Muscle of arm (tissue), 12 donors: ENCODE measurements around the gene CDKN1A. TPM values are rescaled to one million over a fixed set of nuclear protein-coding genes. Genes with fewer than 3 reads are reported as not detected.
"Not testable (repeated sequence)": the region's sequence is repeated elsewhere in the genome, so short reads cannot be mapped to it uniquely, and the experiment has no call there.

ENCODE experiments used
- DNase-seq: peaks from one replicate; pipeline ENCODE4 v3.0.0-alpha.2; 2013
- polyA plus RNA-seq, 12 donors: library from polyadenylated mRNA; unstranded; fragments of 120-200 nt; gene quantifications; one replicate each; pipeline ENCODE4 v1.2.1, GENCODE V29; 2013; ENCODE audit not compliant: insufficient read length in 12 of 12

The CDKN1A gene
- polyA plus RNA-seq, 12 donors: 53.0 to 143 (median 128) TPM; not detected in 1

DNA sequence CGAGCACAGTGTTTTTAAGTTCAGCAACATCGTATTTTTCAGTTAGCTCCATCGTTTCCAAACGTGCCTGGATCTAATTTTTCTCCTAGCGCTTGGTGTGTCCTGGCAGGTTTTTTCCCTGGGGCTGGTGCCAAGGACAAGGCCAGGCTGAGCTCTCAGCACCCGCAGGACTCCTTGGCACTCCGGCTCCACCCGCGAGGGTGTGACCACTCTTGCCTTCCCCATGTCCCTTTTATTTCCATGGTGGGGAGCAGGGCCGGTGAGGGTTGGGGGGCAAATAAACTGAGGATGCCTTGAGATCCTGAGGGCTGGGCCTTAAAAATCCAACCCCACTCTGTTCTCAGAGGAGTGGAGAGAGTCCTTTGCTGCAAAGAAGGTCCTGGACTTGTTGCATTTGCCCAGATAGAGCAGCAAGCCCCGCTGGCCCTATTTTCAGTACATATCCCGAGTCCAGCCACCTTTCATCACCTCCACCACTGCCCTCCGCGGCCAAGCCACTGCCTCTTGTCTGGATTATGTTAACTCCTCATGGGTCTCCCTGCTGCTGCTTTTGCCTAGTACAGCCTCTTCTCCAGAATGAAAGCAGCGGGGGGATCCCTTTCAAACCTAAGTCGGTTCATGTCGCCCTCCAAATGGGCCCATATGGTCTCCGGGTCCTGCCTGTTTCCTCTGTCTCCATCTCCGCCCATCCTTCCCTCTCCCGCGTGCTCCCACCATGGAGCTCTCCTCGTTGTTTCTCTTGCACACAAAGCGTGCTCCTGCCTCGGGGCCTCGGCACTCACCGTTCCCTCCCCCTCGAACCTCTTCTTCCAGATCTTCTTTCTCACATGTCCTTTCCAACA lies 14.6 kb downstream of the CDKN1A start:
- no peak for DNase-seq

DNA sequence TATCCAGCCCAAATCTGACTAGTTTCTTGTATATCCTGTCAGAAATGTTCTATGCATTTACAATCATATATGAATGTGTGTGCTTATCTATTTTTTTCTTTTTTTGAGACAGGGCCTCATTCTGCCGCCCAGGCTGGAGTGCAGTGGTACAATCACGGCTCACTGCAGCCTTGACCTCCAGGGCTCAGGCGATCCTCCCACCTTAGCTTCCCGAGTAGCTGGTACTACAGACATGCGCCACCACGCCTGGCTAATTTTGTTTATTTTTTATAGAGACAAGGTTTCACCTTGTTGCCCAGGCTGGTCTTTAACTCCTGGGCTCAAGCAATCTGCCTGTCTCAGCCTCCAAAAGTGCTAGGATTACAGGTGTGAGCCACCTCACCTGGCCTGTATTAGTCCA lies 16.1 kb downstream of the CDKN1A start:
- no peak for DNase-seq

DNA sequence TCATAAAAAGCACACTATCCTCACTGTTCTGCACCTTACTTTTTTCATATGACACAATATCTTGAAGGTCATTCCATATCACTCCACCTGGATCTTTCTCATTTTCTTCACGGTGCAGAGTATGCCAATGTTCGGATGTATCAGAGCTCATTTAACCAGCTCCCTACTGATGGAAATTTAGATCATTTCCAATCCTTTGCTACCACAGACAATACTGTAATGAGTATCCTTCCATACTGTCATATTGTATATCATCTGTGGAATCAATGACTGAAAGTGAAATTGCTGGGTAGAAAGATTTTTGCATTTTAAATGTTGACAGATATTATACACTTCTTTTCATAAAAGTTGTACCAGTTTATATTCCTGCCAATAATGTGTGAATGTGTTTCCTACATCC lies 16.9 kb downstream of the CDKN1A start:
- no peak for DNase-seq

DNA sequence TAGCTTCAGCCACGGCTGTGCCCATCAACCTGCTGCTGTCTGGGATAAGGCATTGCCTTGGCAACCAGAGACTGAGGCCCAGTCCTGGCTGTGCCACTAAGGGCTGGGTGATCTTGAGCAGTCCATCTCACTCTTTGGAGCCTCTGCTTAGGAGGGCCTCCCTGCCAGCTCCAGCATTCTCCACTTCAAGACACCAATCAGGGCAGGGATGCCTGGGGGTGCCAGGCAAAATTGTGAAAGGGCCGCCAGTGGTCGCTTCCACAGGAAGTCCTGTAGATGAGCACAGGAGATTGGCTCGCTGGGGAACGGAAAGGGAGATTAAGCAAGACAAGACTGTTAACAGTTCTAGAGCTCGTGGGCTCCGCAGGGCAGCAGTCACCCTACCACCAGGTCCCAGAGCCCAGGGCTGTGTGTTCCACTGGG lies 19.0 kb downstream of the CDKN1A start, which contains the start of gene RAB44:
Gene RAB44 (plus strand): TSS at position 346 of the 423 bp plus-strand sequence. CDS start 6,410 bp downstream, outside the sequence.
- no peak for DNase-seq

DNA sequence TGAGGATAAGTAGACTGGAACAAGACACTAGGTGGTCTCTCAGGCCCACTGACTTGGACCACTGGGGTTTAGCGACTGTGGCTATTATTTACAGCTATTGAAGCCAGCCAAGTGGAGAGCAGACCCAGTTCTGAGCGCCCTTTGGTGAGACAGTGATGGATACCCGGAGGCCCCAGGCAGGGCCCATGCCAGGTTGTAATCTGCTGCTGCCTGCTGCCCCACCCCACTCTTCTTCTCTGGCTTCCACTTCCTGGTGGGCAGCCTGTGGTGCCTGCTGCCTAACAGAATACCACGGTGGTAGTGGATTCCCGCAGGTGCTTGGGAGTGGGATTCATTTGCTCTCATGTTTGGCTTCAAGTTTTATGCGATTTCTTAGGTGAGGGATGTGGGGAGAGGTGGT lies 19.7 kb downstream of the CDKN1A start:
- DNase-seq: no peak

DNA sequence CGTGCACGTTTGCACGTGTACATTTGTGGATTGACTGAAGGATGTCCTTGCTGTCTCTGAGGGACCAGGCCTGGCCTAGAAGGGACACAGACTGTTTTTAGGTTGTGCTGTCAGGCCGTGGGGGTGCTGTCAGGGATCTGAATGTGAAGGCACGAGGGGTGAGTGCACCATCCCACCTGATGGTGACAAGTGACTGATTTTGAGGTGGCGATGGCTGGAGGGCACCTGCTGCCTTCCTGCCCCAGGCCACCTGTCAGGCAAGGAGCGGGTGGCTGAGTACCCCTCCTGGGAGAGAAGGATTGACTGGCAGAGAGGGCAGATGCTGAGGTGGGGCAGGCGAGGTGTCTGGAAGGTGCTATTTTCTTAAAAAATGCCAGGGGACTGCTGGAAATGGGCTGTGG lies 20.4 kb downstream of the CDKN1A start:
- no peak for DNase-seq

DNA sequence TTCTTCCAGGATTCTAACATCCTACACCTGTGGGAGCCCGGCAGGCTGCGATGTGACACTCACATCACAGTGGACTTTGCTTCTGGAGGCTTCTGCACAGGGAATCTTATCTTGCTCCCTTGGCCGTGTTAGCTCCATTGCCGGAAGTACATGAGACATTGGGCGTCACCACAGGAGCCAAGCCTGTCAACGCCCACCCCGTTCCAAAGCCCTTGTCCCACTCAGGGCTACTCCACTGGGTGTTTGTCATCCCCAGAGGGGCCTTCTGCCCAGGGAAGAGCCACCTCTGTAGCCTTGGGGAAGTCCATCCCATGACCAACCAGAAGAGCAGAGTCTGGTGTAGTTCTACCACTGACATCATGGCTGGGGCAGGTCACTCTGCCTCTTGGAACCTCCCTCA lies 20.8 kb downstream of the CDKN1A start:
- DNase-seq: no peak

DNA sequence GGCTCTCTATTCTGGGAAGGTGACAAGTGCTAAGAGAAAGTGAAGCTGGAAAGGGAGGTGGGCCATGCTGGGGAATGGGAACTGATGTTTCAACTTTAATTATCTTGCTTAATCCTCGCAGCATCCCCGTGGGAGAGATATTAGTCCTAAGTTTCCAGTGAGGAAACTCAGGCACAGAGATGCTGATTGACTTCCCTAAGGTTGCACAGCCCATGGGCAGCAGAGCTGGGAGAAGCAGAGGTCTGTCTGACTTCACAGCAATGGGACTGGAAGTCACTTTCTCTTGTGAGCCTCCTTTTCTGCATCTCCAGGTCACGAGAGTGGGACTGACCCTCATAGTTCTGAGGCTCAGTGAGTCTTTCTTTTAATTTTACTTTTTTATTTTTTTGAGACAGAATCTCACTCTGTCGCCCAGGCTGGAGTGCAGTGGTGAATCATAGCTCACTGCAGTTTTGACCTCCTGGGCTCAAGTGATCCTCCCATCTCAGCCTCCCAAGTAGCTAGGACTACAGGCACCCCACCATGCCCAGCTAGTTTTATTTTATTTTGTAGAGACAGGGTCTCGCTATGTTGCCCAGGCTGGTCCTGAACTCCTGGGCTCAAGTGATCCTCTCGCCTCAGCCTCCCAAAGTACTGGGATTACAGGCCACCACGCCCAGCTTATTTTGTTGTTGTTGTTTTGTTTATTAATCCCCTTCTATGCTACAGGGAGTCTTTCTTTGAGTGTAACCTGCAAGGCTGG lies 21.7 kb downstream of the CDKN1A start:
- DNase-seq: no peak

DNA sequence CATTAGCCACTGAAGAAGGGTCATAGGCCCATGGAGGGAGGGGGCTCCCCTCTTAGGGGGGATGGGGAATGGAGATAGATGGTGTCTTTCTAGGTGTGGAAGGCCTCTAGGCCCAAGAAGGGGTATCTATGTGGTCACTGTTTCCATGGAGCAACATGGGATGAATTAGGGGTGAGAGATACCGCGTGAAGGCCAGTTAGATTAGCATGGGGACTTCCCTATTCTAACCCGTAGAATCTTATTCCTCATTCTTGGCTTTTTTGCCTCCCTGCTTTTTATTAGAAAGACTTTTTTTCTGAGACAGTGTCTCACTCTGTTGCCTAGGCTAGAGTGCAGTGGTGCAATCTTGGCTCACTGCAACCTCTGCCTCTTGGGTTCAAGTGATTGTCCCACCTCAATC lies 22.3 kb downstream of the CDKN1A start:
- no peak for DNase-seq

DNA sequence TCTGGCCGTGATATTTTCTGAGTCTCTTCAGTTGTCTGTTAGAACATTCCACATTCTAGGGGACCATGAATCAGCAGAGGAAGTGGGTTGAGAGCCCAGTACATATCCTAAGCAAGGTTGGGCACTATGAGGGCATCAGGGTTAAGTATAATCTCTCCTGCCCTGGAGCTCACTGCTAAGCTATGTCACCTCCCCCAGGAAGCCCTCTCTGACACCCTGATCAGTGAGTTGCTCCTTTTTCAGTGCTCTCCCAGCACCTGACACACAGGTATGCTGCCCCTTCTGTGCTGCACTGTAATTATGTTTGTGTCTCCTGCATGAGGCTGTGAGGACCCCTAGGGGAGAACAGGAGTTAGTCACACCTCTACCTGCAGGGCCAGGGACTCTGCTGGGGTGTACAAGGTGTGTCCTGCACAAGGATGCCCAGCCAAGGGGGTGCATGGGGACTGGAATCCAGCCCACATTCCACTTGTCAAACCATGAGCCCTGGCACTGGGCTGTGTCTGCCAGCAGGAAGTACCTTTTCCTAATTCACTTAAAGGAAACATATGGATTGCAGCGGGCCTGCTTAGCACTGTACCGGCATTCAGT lies 23.0 kb downstream of the CDKN1A start:
- no peak for DNase-seq

DNA sequence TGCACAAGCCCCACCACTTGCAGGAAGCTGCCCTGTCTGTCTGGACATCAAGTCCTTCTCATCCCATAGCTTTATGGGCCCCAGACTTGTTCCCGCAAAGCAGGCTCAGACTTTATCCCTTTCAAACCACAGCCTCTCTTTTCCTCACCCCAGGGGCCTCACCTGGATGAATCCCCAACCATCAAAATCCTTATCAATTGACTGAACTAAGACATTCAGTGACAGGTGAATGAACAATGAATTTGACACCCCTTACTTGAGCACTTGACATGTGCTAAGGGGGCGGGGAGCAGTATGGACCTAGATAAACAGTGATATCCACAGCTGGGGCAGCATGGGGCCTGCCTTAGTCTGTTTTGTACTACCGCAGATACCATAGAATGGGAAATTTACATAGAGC lies 24.1 kb downstream of the CDKN1A start:
- DNase-seq: no peak

DNA sequence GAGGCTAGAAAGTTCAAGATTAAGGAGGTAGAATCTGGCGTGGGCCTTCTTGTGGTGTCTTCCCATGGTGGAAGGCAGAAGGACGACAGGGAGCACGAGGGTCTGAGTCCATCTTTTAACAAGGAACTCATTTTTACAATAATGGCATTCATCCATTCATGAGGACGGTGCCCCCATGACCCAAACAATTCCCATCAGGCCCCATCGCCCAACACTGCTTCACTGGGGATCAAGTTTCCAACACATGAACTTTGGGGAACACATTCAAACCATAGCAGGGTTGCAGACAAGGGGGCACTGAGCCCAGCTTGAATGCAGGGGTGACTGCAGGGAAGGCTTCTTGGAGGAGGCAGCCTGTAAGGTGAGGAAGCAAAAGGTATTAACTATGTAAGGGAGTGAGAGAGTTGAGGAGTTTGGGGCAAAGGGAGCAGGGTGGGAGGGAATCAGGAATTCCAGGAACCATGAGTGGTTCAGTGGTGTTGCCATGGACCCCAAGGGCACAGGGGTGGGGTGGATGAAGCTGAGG lies 24.6 kb downstream of the CDKN1A start:
- DNase-seq: no peak

DNA sequence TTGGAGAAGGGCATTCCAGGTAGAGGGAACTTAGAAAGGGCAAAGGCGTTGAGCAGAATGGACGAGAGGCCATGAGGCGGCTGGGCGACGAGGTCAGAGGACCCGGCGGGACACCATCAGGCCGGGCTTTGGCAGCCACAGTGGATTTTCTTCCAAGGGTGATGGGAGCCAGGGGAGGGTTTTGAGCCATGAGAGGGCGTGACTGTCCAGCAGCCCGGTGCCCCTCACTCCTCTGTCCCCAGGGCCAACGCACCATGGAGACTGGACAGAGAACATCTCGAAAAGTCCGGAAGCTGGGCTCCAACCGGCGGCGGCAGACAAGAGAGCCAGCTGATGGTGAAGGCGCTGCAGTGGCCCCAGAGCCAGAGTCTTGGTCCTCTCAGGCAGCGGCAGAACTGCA lies 25.5 kb downstream of the CDKN1A start:
- no peak for DNase-seq

DNA sequence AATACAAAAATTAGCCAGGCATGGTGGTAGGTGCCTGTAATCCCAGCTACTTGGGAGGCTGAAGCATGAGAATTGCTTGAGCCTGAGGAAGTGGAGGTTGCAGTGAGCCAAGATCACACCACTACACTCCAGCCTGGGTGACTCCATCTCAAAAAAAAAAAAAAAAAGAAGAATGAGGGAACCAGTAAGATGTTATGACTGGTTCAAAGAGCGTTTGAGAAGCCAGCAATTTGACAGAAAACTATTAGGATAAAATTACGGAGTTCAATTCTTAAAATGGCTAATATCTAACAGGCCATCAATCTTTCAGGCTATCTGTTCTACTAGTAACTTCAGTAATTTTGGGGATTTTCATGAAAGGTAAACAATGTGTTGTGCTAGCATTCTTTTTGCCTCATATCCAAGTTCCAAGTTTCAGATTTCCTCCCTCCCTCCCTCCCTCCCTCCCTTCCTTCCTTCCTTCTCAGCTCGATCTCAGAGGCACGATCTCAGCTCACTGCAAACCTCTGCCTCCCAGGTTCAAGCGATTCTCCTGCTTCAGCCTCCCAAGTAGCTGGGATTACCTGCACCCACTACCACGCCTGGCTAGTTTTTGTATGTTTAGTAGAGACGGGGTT lies 26.6 kb downstream of the CDKN1A start:
- DNase-seq: not testable (repeated sequence)

DNA sequence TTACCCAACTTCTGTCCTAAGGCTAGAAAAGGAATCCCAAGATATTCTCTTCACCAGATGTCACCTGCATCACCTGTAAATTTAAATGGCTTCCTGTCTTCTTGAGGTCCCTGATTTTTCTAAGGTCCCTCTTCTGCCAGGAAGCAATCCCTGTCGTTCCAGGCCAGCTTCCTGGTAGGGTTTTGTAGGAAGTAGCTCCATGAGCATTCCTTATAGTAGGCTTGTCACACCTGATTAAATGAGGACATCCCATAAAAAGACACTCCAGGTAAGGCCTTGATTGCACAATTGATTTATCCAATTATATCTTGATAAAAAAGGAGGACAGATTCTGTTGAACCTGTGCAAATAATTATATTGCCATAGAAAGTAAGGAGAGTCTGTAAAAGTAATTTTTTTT lies 27.8 kb downstream of the CDKN1A start:
- DNase-seq: no peak

DNA sequence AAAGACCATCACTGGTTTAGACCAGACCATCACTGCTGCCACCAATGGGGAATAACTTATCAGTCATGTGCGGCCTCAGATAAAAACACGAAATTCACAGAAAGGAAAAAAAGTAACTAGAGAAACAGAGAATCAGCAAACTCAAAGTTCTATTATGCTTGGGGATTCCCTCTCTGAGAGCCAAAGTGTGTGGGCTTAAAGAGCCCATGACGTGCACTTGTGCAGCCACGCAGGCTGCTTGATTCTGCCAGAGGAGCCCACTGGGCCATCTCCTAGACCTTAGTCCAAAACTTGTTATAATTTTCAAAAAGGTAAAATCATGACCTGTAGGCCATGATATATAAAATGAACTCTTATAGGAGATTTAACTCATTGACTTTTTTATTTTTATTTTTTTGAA lies 34.3 kb downstream of the CDKN1A start:
- no peak for DNase-seq

DNA sequence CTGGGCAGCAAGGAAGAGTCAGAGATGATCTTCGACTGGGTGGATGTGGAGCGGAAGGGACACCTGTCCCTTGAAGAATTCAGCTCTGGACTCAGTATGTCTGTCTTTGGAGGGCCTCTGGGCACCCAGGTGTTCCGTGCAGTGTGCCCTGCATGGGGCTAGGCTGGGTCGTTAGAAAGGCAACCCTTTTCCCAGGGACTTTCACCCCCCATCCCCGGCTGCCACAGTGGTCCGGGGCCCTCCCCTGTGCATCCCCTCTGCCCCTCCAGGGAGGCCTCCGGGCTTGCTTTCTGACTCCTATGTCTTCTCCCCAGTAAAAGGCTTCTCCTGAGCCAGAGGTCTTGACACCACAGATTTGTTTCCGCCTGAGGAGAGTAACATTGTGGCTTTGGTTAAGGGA lies 35.3 kb downstream of the CDKN1A start:
- no peak for DNase-seq

DNA sequence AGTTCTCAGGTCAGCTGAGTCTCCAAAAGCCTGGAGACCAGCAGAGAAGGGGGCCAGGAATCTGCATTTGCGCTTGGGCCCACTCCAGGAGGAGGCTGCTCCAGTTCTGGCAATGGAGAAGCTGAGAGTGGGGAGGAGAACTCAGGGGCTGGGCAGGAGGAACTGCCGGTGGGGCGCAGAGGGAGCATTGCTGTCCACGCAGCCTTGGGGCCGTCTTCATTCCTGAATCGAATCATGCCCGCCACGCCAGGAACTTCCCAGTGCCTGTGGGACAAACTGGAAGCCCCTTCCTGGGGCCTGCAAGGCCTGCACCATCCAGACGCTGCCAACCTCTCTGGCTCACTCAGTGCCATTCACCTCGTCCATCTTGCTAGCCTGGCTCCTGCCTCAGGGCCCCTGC lies 36.0 kb downstream of the CDKN1A start:
- DNase-seq: no peak

DNA sequence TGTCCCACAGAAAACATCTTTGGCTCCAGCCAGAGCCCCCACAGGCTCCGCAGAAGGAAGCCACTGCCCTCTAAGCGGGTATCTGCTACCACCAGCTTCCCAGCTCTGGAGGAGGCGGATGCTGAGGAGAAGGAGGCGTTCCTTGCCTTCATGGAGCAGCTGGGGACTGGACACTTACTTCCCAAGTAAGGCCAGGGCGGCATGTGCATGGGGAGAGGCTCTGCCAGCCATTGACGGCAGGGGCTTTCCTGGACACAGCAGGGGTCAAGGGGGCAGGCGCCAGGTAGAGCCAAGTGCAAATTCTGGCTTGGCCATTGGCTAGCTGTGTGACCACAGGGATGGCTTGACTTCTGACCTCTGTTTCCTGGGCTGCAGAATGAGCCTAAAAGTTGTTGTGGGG lies 37.0 kb downstream of the CDKN1A start:
- DNase-seq: no peak

DNA sequence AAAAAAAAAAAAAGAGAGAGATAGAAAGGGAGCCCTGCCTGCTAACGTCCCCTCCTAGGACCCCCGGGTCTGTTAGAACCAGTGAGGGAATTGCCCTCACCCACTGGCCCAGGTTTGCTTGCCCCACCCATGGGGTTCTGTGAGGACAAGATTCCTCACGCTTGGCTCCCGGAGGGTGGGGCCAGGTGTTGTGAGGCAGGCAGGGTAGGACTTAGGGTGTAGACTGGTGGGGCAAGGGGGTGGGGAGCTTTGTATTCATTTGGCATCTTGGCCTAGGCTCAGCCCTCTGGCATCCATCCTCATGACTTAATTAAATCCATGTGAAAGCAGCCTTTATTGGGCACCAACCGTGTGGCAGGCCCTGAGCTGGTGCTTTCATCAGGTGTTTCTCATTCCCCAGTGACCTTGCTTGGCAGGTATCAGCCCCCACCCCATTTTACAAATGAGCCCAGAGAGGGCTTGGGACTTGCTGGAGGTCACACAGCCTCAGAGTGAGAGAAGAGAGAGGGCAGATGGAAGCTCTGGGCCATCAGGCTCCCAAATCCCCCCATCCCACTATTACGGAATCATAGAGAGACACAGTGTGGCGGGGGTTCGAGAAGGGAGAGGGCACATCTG lies 38.1 kb downstream of the CDKN1A start:
- no peak for DNase-seq

DNA sequence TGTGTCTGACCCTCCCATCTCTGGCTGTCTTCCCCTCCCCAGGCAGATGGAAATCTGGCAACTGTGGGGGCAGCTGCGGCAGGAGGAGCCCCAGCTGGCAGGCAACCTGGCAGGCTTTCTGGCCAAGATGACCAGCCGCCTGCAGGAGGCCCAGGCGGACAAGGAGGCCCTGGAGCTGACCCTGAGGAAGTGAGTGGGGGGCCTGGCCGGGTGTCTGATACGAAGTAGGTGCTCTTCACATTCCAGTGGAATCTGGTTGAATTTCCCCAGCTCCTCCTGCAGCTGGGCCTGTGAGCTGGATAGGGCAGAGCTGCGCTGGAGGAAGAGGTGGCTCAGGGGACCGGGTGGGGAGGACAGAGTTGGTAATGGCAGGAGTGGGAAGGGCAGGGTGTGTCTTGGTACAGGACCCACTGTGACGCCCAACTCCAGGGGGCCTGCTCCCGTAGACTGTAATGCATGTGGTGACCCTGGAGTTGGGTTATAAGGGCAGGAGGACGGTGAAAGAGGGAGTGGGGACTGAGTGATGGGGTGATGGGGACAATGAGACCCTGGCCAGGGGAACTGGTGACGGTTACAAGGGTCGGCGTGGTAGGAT lies 38.8 kb downstream of the CDKN1A start:
- DNase-seq: no peak
